ENCODE measurements around the gene GPATCH2. TPM values are rescaled to one million over a fixed set of nuclear protein-coding genes. Genes with fewer than 3 reads are reported as not detected.

GPATCH2 gene
- total and polyA plus RNA-seq, 11 donors = 2.3 to 8.5 (median 7.5) TPM

DNA sequence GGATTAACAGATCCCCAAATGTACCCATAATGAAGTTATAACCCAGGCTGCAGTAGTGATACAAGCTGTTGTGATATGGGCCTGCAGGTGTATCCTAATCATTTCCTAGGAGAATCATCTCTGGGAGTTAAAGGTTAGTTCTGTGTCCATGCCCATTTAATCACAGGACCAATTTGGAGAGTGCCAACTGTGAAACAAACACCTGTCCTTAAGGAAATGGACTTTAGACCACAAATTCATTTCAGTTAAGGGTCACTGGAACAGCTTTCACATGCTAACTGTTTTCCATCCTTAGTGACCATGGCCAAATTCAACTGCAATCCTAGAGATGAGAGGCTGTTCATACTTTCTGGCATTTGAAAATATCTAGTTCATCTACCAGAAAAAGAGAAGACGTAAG lies 160.9 kb downstream of the GPATCH2 start:
- 84 to 93% (median 88%) methylated on average over 1 of the region's 1 CpG for WGBS, 4 donors
- TF ChIP-seq POLR2A (IDR thresholded peaks at IDR 0.05) = no peak
- ATAC-seq (no peak), DNase-seq (no peak)
- H3K27ac ChIP-seq = no peak overlapping the region
- no peaks in the 10 kb centered on the region for H3K27me3 ChIP-seq
- peaks cover 0 to 20% (median 8%) of the 10 kb centered on the region in 12 donors for H3K9me3 ChIP-seq
- H3K36me3 ChIP-seq = no peaks in the 10 kb centered on the region
- no peak overlapping the region for H3K4me3 ChIP-seq
- intact Hi-C loops (cut with DNase I) = loop anchor here in 1 of 10 donors (10.0 kb wide), 1 partner anchor 515 kb away; no protein-coding TSS in a partner anchor
- no peaks in the 10 kb centered on the region for H3K4me1 ChIP-seq

DNA sequence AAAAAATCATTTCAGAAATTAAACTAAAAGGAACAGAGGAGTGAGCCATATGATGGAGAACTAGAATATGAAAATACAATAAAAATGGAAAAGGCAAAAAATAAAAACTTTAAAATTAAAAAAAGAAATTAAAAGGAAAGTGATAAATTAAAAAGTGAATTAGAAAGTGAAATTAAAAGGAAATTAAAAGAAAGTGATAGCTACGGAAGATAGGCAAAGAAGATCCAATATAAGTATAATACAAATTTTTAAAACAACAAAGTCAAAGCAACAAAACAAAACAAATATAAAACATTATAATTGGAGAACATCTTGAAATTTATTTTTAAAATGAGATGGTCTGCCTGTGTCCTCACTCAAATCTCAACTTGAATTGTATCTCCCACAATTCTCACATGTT lies 165.8 kb downstream of the GPATCH2 start:
- intact Hi-C loops (cut with DNase I) = no loop called here
- 94 to 97% (median 96%) methylated on average over 1 of the region's 1 CpG for WGBS, 4 donors
- TF ChIP-seq POLR2A (IDR thresholded peaks at IDR 0.05) = no peak
- TF ChIP-seq, protein P1, sequence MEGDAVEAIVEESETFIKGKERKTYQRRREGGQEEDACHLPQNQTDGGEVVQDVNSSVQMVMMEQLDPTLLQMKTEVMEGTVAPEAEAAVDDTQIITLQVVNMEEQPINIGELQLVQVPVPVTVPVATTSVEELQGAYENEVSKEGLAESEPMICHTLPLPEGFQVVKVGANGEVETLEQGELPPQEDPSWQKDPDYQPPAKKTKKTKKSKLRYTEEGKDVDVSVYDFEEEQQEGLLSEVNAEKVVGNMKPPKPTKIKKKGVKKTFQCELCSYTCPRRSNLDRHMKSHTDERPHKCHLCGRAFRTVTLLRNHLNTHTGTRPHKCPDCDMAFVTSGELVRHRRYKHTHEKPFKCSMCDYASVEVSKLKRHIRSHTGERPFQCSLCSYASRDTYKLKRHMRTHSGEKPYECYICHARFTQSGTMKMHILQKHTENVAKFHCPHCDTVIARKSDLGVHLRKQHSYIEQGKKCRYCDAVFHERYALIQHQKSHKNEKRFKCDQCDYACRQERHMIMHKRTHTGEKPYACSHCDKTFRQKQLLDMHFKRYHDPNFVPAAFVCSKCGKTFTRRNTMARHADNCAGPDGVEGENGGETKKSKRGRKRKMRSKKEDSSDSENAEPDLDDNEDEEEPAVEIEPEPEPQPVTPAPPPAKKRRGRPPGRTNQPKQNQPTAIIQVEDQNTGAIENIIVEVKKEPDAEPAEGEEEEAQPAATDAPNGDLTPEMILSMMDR (IDR thresholded peaks at IDR 0.05) = no peak
- ATAC-seq = no peak
- no peaks in the 10 kb centered on the region for H3K36me3 ChIP-seq
- H3K4me1 ChIP-seq = no peaks in the 10 kb centered on the region
- no peaks in the 10 kb centered on the region for H3K27me3 ChIP-seq
- no peak overlapping the region for H3K4me3 ChIP-seq
- H3K9me3 ChIP-seq = peaks cover 0 to 25% (median 10%) of the 10 kb centered on the region in 12 donors
- H3K27ac ChIP-seq = no peak overlapping the region
- DNase-seq = no peak

DNA sequence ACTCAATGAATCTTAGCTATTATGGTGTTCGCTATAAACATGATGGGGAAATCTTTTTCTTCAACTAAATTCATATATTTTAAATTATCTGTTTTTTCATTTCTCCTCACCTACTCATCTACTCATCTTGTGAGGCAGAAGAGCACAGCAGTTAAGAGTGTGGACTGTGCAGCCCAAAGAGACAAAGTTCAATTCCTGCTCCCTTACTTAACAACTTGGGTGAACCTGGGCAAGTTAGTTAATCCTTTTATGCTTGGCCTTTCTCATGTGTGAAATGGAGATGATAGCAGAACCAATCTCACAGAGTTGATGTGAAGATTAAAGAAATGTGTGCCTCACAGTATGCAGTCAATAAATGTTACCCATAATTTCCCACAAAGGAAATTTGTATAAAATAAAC lies 168.2 kb downstream of the GPATCH2 start:
- intact Hi-C loops (cut with DNase I) = loop anchor here in 1 of 10 donors (5.0 kb wide), 1 partner anchor 50 kb away; no protein-coding TSS in a partner anchor
- H3K27ac ChIP-seq = no peak overlapping the region
- ATAC-seq (no peak), DNase-seq (no peak)
- no peaks in the 10 kb centered on the region for H3K36me3 ChIP-seq
- TF ChIP-seq, protein P1 (IDR thresholded peaks at IDR 0.05) = no peak
- TF ChIP-seq POLR2A (IDR thresholded peaks at IDR 0.05) = no peak
- no peak overlapping the region for H3K4me3 ChIP-seq
- H3K27me3 ChIP-seq = no peaks in the 10 kb centered on the region
- H3K9me3 ChIP-seq = peaks cover 0 to 25% (median 10%) of the 10 kb centered on the region in 12 donors
- no peaks in the 10 kb centered on the region for H3K4me1 ChIP-seq
- WGBS, 4 donors = 94 to 100% (median 99%) methylated on average over 1 of the region's 1 CpG

DNA sequence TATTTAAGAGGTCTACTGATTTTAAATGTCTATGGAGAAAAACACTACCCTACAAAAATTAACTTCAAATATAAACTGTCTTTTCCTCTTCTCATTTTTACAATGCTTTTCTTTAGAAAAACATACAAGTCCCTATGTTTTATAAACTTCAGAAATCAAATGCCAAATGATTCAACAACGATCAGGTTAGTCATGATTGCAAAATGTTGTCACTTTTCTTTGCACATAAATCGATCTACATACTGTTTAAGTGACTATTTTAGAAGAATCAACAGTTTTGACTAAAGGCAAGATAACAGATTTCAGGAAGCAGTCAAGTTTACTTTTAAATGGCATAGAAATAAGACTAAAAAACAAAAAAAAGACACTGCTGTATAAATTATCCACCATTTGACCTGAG lies 168.7 kb downstream of the GPATCH2 start:
- H3K4me1 ChIP-seq = no peaks in the 10 kb centered on the region
- no peaks in the 10 kb centered on the region for H3K36me3 ChIP-seq
- H3K27ac ChIP-seq = no peak overlapping the region
- H3K9me3 ChIP-seq = peaks cover 0 to 25% (median 10%) of the 10 kb centered on the region in 12 donors
- 86 to 93% (median 90%) methylated on average over 2 of the region's 2 CpGs for WGBS, 4 donors
- DNase-seq (no peak), ATAC-seq (no peak)
- TF ChIP-seq POLR2A (IDR thresholded peaks at IDR 0.05) = no peak
- TF ChIP-seq, protein P1 (IDR thresholded peaks at IDR 0.05) = no peak
- intact Hi-C loops (cut with DNase I) = loop anchor here in 1 of 10 donors (5.0 kb wide), 1 partner anchor 50 kb away; no protein-coding TSS in a partner anchor
- no peak overlapping the region for H3K4me3 ChIP-seq
- no peaks in the 10 kb centered on the region for H3K27me3 ChIP-seq

DNA sequence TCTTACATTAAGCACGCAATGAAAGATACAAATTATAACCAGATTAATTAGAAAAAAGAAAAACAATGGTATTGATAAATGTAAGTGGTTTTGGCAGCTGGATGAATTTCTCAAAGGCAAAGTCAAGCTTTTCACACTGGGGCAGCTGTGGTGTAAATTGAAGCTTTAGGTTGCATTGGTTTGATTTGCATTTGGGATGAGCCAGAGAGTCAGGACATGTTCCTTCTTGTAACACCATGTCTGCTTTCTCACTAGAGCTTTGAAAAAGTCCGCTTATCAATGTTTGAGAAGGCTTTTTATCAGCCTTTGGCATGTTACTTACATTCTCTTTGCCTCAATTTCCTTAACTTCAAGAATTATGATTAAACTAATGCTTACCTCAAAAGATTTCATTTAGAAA lies 173.9 kb downstream of the GPATCH2 start:
- 71 to 99% (median 96%) methylated on average over 2 of the region's 2 CpGs for WGBS, 4 donors
- no peak for ATAC-seq
- Histone ChIP-seq H3K4me3 (no peak overlapping the region), H3K27ac (no peak overlapping the region), H3K36me3 (no peaks in the 10 kb centered on the region), H3K4me1 (peaks cover 0 to 15% (median 2%) of the 10 kb centered on the region in 12 donors), H3K9me3 (no peaks in the 10 kb centered on the region), H3K27me3 (no peaks in the 10 kb centered on the region)
- DNase-seq = no peak
- intact Hi-C loops (cut with DNase I) = loop anchor here in 2 of 10 donors (5.0 to 10.0 kb wide), 3 partner anchors 65 to 492 kb away; no protein-coding TSS in a partner anchor
- TF ChIP-seq, protein P1 (IDR thresholded peaks at IDR 0.05) = no peak
- TF ChIP-seq POLR2A (IDR thresholded peaks at IDR 0.05) = no peak

All from heart left ventricle (tissue), 16 donors.